Naive thymus-derived CD8-positive, alpha-beta T cell (primary cell): ENCODE results near the gene HDAC9. TPM values are rescaled to one million over a fixed set of nuclear protein-coding genes. Genes with fewer than 3 reads are reported as not detected.

Experiments used
- ATAC-seq, 2 donors: fragments of 150-1000 bp; cut with Tn5 transposase in 1 of 2; sonication (Bioruptor Pico), chemical (Tn5 transposase) in 1 of 2; 1 replicate in 1 of 2; 2 replicates in 1 of 2; pipeline ENCODE4 v1.10.0; 2021; ENCODE audit warnings: mild to moderate bottlenecking in 2 of 2, moderate library complexity in 2 of 2
- POLR2A ChIA-PET: fragments of 350-600 bp; sonication (Branson Sonifier 250); formaldehyde crosslinking; loops from one replicate; lab custom pipeline; 2021; ENCODE audit warnings: antibody characterized with exemption; lab: Charles Lee
- DNase-seq, 10 donors: peaks; one replicate each; pipeline versions ENCODE4 v3.0.0 to v3.0.0-alpha.2; 2020 to 2022
- H3K27ac Mint-ChIP-seq, 10 donors: one replicate each; pipeline ENCODE4 v1.8.0; 2020 to 2022; ENCODE audit warnings: mild to moderate bottlenecking in 10 of 10, mixed read lengths in 10 of 10, moderate library complexity in 4 of 10, inconsistent platforms in 1 of 10
- H3K27me3 Mint-ChIP-seq, 5 donors: one replicate each; pipeline ENCODE4 v1.8.0; 2021 to 2022; ENCODE audit warnings: mixed read lengths in 5 of 5
- H3K36me3 Mint-ChIP-seq, 3 donors: one replicate each; pipeline ENCODE4 v1.8.0; 2020 to 2022; ENCODE audit warnings: mixed read lengths in 3 of 3, mild to moderate bottlenecking in 2 of 3, inconsistent platforms in 1 of 3
- H3K4me1 Mint-ChIP-seq, 4 donors: one replicate each; pipeline ENCODE4 v1.8.0; 2021 to 2022; ENCODE audit warnings: mixed read lengths in 4 of 4
- H3K4me3 Mint-ChIP-seq, 10 donors: one replicate each; pipeline ENCODE4 v1.8.0; 2020 to 2022; ENCODE audit warnings: mild to moderate bottlenecking in 10 of 10, mixed read lengths in 10 of 10, moderate library complexity in 6 of 10, inconsistent platforms in 1 of 10
- H3K9me3 Mint-ChIP-seq, 9 donors: one replicate each; pipeline ENCODE4 v1.8.0; 2020 to 2022; ENCODE audit warnings: mixed read lengths in 9 of 9, mild to moderate bottlenecking in 3 of 9, inconsistent platforms in 1 of 9, moderate library complexity in 1 of 9
- polyA plus RNA-seq, 3 donors: library from polyadenylated mRNA; unstranded; fragments of 300-500 nt; fragmentation: Illumina TruSeq; gene quantifications; one replicate each; pipeline ENCODE4 v1.2.3, GENCODE V29; 2021
- total RNA-seq, 8 experiments: library from RNA in 2 of 8; stranded (reverse) in 2 of 8; gene quantifications; one replicate each; pipeline ENCODE4 v1.2.3 and lab custom pipeline; 2021 to 2026

Gene HDAC9
- total and polyA plus RNA-seq, 5 experiments from 2014 or later: 0.03 to 3.1 (median 2.0) TPM

DNA sequence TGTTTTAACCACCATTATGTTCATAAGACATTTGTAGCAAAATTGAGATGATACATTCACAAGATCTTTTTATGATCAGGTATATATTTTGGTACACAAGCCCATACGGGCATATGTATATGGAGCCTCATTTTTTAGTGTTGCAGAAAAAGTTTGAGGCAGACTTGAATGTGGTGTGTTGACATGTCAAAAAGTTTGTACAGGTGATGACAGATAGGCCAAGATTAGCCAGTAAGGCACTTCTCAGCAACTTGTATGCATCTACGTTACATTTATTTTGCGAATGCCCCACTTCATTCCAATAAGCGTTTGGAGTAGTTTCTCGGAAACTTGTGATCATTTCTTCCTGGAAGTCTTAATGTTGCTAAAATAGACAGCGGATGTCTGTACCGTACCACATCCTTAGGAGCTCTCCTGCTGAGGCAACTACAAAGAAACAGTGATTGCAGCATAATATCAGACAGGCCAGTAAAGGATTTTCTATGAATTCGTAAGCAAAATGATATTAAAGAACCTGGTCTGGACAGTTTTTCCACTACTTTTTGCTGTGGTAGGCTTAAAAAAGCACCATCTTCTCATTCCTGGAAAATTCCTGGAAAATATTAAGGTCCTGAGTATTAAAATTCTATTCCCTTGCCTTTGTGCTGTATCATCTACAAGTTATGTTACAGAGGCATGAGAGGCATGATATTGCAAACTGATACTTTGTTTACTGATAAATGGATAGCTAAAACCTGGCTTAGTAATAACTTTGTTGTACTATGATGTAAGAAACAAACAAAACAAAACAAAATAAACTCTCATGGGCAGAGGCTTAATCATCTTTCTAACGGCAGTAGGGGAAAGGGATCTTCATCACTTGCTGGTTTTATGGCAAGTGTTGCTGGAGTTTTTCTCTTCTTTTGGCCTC lies 153.6 kb downstream of the HDAC9 start:
- no peak for ATAC-seq
- no peak for DNase-seq
- H3K4me3 Mint-ChIP-seq: no peak overlapping the region
- POLR2A ChIA-PET: no interaction called here
- H3K27ac Mint-ChIP-seq: no peak overlapping the region
- H3K4me1 Mint-ChIP-seq: no peaks in the 10 kb centered on the region
- no peaks in the 10 kb centered on the region for H3K36me3 Mint-ChIP-seq
- H3K27me3 Mint-ChIP-seq: no peaks in the 10 kb centered on the region
- H3K9me3 Mint-ChIP-seq: no peaks in the 10 kb centered on the region

DNA sequence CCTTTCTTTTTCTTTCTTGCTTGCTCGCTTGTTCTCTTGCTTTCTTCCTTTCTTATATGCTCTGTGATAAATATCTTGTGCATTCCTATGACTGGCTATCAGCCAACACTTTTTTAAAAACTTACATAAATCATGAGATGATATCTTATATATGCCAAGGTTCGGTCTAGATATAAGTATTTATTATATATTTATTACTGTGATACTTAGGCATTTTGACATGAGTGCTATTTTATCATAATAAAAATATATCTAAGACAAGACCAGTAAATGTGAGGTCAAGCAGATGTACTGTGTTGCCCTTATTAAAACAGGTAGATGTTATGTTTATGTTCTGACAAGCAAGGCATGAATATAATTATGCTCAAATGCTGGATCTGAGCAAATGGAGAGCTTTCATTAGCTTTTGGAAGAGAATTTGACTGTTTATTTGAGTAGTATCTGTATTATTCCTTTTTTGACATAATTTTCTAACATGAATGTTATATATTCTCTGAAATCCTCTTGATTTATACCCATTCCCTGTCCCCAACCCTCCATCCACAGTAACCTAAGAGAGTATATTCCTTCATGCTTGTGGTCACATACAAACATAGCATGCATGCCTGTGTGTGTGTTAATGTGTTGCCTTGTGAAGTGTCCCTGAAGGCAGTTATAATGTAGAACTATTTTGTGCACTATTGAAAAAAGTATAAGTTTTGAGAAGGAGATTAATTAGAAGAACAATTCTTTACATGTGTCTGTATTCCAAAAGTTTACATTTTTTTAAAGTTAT lies 158.0 kb downstream of the HDAC9 start:
- H3K4me3 Mint-ChIP-seq: no peak overlapping the region
- no peak for ATAC-seq
- no peaks in the 10 kb centered on the region for H3K9me3 Mint-ChIP-seq
- no peak for DNase-seq
- H3K27me3 Mint-ChIP-seq: no peaks in the 10 kb centered on the region
- peaks cover 0 to 4% (median 0%) of the 10 kb centered on the region in 4 donors for H3K4me1 Mint-ChIP-seq
- H3K27ac Mint-ChIP-seq: no peak overlapping the region
- POLR2A ChIA-PET: no interaction called here
- no peaks in the 10 kb centered on the region for H3K36me3 Mint-ChIP-seq

DNA sequence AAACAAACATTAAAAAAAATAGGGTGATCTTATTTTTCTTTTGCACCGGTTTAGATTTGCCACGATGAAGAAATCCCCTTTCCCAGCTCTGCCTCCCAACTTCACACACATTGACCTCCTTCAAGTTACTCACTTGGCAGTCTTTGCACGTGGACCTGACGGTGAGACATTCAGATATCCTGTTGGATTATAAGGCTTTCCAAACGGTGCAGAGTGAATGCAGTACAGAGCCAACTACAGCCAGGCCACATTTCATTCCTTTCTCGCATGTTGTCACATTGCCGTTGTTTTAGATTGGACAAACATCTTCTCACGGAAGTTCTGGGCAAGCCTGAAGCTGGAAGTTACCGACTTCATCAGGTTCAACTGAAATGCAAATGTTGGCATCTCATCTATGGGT lies 159.2 kb downstream of the HDAC9 start:
- POLR2A ChIA-PET: no interaction called here
- H3K9me3 Mint-ChIP-seq: no peaks in the 10 kb centered on the region
- H3K27me3 Mint-ChIP-seq: no peaks in the 10 kb centered on the region
- ATAC-seq (no peak), DNase-seq (no peak)
- H3K4me1 Mint-ChIP-seq: peaks cover 0 to 4% (median 0%) of the 10 kb centered on the region in 4 donors
- H3K27ac Mint-ChIP-seq: peak overlapping the region in 1 of 10 donors; percentile 24
- H3K36me3 Mint-ChIP-seq: no peaks in the 10 kb centered on the region
- no peak overlapping the region for H3K4me3 Mint-ChIP-seq

- Mint-ChIP-seq H3K4me1 (peaks cover 0 to 4% (median 0%) of the 10 kb centered on the region in 4 donors), H3K4me3 (no peak overlapping the region), H3K27me3 (no peaks in the 10 kb centered on the region), H3K9me3 (no peaks in the 10 kb centered on the region), H3K27ac (no peak overlapping the region), H3K36me3 (no peaks in the 10 kb centered on the region)
- POLR2A ChIA-PET: no interaction called here
- DNase-seq: no peak
- no peak for ATAC-seq
Measured at GRCh38 chr7:18655506-18655905, 160.0 kb downstream of the HDAC9 start.

DNA sequence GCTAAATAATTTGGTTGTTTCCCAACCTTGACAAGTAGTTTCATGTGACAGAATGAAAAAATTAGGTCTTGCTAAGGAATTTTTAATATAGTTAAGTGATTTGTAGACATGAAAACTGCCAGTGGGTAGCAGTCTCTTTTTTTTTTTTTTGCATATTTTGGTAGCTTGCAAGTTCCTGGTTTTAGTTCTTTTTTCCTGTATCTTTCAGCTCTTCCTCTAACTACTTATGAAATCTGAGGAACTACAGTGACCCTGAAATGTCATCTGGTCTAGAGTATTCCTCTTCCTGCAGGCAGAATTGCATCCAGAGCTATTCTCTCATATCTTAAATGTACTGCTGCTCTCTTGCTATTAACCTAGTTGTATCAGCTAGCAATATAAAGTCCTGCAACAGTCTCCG lies 160.4 kb downstream of the HDAC9 start:
- POLR2A ChIA-PET: no interaction called here
- H3K9me3 Mint-ChIP-seq: no peaks in the 10 kb centered on the region
- H3K4me1 Mint-ChIP-seq: peaks cover 0 to 4% (median 0%) of the 10 kb centered on the region in 4 donors
- no peaks in the 10 kb centered on the region for H3K27me3 Mint-ChIP-seq
- no peak for DNase-seq
- ATAC-seq: no peak
- no peak overlapping the region for H3K4me3 Mint-ChIP-seq
- no peak overlapping the region for H3K27ac Mint-ChIP-seq
- H3K36me3 Mint-ChIP-seq: no peaks in the 10 kb centered on the region

DNA sequence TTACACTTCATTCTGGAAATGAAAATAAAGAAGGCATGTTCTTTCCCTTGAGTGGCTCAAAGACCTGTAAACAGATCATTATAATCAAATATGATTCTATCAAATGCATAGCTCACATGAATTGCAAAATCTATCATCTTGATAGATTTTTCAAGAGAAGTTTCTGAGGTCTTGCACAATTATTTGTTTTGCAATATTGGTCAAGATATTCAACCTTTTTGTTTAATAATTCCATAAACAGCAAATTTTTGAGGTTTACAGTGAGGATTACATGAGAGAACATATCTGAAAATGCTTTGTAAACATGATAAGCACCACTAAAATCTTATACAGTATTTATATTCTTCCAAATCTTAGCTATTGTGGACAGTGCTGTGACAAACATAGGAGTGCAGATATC lies 160.8 kb downstream of the HDAC9 start:
- no peaks in the 10 kb centered on the region for H3K36me3 Mint-ChIP-seq
- POLR2A ChIA-PET: no interaction called here
- no peaks in the 10 kb centered on the region for H3K27me3 Mint-ChIP-seq
- no peak overlapping the region for H3K27ac Mint-ChIP-seq
- H3K4me1 Mint-ChIP-seq: peaks cover 0 to 4% (median 0%) of the 10 kb centered on the region in 4 donors
- H3K4me3 Mint-ChIP-seq: no peak overlapping the region
- ATAC-seq (no peak), DNase-seq (no peak)
- H3K9me3 Mint-ChIP-seq: no peaks in the 10 kb centered on the region

DNA sequence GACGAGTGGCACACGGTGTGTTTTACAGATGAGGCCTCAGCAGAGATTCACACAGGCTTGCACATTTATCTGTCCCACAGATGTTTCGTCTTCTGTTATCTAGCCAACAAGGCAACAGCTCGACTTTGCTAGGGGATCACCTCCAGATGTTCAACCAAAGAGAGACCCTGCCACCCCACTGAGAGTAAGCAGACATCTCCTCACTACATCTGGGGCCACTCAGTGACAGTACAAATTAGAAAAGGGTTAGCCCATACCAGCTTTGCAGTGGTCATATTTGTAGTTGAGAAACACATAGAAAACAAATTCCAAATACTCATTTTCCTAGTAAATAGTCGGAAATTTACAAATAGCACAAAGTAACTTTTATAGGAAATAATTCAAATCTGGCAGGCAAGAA lies 164.2 kb downstream of the HDAC9 start:
- Mint-ChIP-seq H3K4me3 (no peak overlapping the region), H3K27me3 (no peaks in the 10 kb centered on the region), H3K36me3 (no peaks in the 10 kb centered on the region), H3K9me3 (no peaks in the 10 kb centered on the region), H3K4me1 (peaks cover 0 to 4% (median 0%) of the 10 kb centered on the region in 4 donors), H3K27ac (no peak overlapping the region)
- DNase-seq: no peak
- POLR2A ChIA-PET: no interaction called here
- ATAC-seq: no peak

DNA sequence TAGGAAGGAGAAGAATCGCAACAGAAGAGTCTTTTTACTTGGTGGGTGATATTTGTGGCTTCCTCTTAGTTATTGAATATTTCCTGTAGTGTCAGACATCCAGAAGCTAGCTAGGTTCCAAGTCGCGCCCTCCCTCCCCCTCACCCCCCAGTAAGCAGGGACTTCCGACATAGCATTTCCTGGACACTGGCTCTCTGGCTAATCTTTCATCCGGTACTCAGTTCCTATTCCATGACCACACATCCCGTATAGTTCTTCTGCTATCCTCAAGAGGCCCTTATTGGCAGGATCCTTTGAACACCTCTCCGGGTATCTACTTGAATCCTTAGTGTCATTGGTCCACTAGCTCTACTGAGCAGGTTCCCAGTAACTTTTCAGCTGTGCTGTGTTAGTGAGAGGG lies 167.8 kb downstream of the HDAC9 start:
- DNase-seq (no peak), ATAC-seq (no peak)
- no peaks in the 10 kb centered on the region for H3K36me3 Mint-ChIP-seq
- POLR2A ChIA-PET: no interaction called here
- no peak overlapping the region for H3K27ac Mint-ChIP-seq
- no peak overlapping the region for H3K4me3 Mint-ChIP-seq
- peaks cover 0 to 2% (median 0%) of the 10 kb centered on the region in 5 donors for H3K27me3 Mint-ChIP-seq
- peaks cover 0 to 3% (median 0%) of the 10 kb centered on the region in 4 donors for H3K4me1 Mint-ChIP-seq
- H3K9me3 Mint-ChIP-seq: no peaks in the 10 kb centered on the region

DNA sequence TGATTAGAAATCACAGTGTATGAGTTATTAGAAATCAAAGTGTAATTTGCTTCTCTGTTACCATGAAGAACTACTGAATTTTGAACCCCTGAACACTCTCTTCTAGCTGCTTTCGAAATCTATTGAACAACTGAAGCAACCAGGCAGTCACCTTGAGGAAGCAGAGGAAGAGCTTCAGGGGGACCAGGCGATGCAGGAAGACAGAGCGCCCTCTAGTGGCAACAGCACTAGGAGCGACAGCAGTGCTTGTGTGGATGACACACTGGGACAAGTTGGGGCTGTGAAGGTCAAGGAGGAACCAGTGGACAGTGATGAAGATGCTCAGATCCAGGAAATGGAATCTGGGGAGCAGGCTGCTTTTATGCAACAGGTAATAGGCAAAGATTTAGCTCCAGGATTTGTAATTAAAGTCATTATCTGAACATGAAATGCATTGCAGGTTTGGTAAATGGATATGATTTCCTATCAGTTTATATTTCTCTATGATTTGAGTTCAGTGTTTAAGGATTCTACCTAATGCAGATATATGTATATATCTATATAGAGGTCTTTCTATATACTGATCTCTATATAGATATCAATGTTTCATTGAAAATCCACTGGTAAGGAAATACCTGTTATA lies 170.7 kb downstream of the HDAC9 start:
- no peak overlapping the region for H3K4me3 Mint-ChIP-seq
- peak in 9 of 10 donors; percentile 14 to 66 (median 35) for DNase-seq

GRCh38 chr7:18667466-18667865 lies 171.9 kb downstream of the HDAC9 start:
- Mint-ChIP-seq H3K27ac (no peak overlapping the region), H3K9me3 (peaks cover 0 to 1% (median 0%) of the 10 kb centered on the region in 9 donors), H3K4me3 (no peak overlapping the region), H3K36me3 (no peaks in the 10 kb centered on the region), H3K27me3 (peaks cover 0 to 2% (median 0%) of the 10 kb centered on the region in 5 donors), H3K4me1 (peaks cover 0 to 3% (median 0%) of the 10 kb centered on the region in 4 donors)
- no peak for DNase-seq
- no peak for ATAC-seq
- POLR2A ChIA-PET: no interaction called here

More for the DNA sequence above, 170.7 kb downstream of the HDAC9 start:
- no peak overlapping the region for H3K27ac Mint-ChIP-seq
- H3K4me1 Mint-ChIP-seq: peaks cover 0 to 3% (median 0%) of the 10 kb centered on the region in 4 donors
- H3K27me3 Mint-ChIP-seq: peaks cover 0 to 2% (median 0%) of the 10 kb centered on the region in 5 donors
- H3K9me3 Mint-ChIP-seq: no peaks in the 10 kb centered on the region
- no peaks in the 10 kb centered on the region for H3K36me3 Mint-ChIP-seq
- POLR2A ChIA-PET: no interaction called here
- ATAC-seq: no peak

DNA sequence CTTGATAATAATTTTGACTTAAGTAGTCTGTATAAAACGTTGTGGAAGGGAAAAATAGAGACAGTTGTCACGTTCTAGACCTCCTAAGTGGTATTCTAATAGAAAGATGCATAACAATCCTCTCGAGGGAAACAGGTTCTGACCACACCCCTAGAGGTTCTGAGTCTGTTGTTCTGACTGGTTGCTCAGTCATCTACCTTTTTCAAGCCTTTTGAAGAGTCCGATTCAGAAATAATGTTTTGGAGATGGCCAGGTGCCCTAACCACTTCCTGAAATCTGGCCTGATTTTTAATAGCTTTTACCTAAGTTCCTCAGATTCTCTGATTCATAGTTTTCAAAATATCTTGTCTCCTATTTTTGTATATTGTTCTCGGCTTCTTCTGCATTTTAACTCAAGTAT lies 175.6 kb downstream of the HDAC9 start:
- ATAC-seq: no peak
- POLR2A ChIA-PET: no interaction called here
- H3K4me1 Mint-ChIP-seq: peaks cover 0 to 1% (median 0%) of the 10 kb centered on the region in 4 donors

GRCh38 chr7:18675579-18675978 lies 180.0 kb downstream of the HDAC9 start:
- no peak for ATAC-seq
- Mint-ChIP-seq H3K4me1 (no peaks in the 10 kb centered on the region), H3K4me3 (no peak overlapping the region), H3K9me3 (peaks cover 0 to 3% (median 0%) of the 10 kb centered on the region in 9 donors), H3K36me3 (no peaks in the 10 kb centered on the region), H3K27me3 (no peaks in the 10 kb centered on the region), H3K27ac (no peak overlapping the region)
- no peak for DNase-seq
- POLR2A ChIA-PET: no interaction called here

More for the DNA sequence above, 175.6 kb downstream of the HDAC9 start:
- Mint-ChIP-seq H3K4me3 (no peak overlapping the region), H3K27ac (no peak overlapping the region), H3K27me3 (peaks cover 0 to 1% (median 0%) of the 10 kb centered on the region in 5 donors), H3K9me3 (peaks cover 0 to 1% (median 0%) of the 10 kb centered on the region in 9 donors), H3K36me3 (no peaks in the 10 kb centered on the region)
- DNase-seq: no peak
